HT-29 (cell line): Measurements from ENCODE around the gene B9D2. TPM values are rescaled to one million over a fixed set of nuclear protein-coding genes. Genes with fewer than 3 reads are reported as not detected.

Source experiments
- DNase-seq: peaks from one replicate; pipeline ENCODE4 v3.0.0-alpha.2; 2015; ENCODE audit warnings: low spot score
- total RNA-seq: library from RNA; depleted of rRNA; stranded (reverse); fragments of >200 nt; shearing (Covaris generic); gene quantifications from 2 replicates; pipeline ENCODE4 v1.2.3, GENCODE V29; 2014; rRNA removed

Gene B9D2
- total RNA-seq, 1 experiment from 2014 or later = 26.9 TPM

DNA sequence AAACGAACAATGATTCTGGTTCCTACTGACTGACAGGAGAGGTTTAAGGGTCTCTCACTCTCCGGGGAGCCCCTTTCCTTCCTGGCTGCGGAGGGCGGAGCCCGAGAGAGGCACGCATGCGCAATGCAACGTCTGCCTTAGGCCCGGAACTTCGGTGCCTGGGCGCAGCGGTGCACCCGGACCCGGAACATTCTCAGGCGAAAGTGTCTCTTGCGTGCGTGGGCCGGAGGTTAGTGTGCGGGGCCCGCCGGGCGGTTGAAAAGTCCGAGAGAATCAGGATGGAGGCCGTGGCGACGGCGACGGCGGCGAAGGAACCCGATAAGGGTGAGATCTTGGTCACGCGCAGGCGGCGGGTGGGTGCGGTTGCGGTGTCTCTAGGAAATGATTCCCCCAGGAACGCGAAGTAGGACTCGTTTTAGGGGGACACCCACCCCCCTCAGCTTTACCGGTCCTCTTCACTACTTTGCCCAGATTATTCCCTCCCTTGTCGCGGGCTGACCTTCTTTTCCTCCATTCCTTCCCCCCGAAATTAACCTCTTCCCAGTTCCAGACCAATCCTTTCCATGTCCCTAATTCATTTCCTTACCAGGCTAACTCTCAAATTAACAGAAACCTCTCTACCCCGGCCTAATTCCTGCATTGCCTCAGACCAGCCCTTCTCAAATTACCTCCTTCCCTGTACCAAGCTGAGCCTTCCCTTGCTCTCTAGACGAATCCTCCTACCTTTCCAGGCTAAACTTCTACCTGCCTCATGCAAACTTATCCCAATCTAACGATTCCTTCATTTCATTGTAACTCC is 53.7 kb downstream of the B9D2 start, which contains the start of gene CCDC97:
Gene CCDC97, plus strand, starts transcription at position 140 of the 799 bp plus-strand sequence. Its CDS starts 139 bp downstream, at position 279.
- peak; percentile 95 for DNase-seq

DNA sequence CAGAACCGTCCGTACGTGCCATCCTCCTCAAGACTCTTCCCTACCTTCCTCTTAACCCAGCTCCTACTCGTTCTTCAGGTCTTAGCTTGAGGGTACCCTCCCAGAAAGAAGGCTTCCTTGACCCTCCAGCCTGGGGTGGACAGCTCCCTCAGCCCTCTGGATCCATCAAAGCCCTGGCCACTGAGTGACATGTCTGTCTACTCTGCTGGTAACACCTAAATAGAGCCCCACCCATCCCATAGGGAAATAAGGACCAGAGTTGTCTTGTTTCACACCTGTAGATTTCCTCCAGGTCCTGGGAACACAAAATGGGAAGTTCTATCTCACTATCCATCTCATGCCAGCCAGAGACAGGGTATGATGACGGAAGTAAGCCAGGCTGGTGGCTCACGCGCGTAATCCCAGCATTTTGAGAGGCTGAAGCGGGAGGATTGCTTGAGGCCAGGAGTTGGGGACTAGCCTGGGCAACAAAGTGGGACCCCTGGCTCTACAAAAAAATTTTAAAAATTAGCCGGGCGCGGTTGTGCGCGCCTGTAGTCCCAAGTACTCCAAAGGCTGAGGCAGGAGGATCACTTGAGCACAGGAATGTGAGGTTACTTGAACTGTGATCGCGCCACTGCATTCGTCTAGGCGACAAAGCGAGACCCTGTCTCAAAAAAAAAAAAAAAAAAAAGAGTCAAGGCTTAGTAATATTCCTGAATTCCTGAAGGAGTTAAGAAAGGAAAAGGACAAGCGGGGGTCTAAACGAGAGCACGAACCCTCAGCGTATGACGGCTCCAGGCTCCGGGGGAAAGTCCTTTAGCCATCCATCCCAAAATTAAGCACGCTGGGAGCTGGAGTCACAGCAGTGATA is 54.5 kb downstream of the B9D2 start:
- DNase-seq = no peak

DNA sequence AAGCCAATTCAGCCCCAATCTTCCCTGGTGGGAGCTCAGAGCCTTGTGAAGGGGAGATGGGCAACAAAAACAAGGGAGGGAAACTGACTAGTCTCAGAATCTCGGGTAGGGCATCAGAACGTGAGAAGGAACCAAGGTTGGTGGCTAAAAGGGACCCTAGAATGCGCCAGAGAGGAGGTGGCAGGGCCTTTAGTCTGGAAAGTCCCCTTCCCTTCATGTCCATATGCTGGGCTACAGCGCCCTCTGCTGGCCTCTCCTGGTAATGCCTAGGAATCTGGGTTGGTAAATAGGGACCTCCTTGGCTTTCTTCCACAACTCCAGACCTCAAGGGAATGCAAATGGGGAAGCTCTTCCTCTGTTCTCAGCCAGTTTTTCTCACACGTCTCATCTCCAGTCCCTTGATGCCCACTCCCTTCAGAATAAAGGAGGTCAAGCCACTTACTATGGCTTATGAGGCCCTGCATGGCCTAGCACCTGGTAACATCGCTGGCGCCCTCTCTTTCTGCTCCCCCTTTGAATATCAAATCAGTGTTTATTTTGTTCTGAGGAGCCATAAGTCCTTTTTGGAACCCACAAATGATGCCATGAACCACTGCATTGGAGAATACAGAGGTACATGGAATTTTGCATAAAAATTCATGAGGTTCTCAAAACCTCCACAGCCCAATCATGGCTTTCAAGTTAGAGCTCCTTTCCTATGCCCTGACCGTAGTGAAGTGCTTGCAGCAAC is 55.3 kb downstream of the B9D2 start:
- DNase-seq = peak; percentile 99

DNA sequence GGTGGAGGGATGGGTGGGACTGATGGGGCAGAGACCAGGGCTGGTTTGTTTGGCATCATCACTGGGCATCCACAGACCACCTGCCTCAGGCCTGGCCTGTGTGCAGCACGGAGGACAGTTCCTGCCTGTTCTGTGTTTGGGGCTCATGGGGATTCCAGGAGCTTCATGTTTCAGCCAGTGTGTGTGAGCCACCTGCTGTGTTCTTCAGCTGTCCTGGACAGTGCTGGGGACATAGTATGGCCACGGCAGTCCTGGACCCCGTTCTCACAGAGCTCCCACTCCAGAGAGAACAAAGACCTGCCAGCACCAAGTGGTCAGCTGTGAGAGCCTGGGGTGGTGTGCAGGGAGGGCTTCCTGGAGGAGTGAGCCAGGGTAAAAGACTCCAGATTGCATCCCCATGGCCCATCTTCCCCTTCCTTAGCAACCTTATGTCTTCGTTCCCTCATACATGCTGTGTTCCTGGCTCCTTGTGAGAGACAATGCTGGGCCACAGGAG is 55.9 kb downstream of the B9D2 start:
- no peak for DNase-seq

DNA sequence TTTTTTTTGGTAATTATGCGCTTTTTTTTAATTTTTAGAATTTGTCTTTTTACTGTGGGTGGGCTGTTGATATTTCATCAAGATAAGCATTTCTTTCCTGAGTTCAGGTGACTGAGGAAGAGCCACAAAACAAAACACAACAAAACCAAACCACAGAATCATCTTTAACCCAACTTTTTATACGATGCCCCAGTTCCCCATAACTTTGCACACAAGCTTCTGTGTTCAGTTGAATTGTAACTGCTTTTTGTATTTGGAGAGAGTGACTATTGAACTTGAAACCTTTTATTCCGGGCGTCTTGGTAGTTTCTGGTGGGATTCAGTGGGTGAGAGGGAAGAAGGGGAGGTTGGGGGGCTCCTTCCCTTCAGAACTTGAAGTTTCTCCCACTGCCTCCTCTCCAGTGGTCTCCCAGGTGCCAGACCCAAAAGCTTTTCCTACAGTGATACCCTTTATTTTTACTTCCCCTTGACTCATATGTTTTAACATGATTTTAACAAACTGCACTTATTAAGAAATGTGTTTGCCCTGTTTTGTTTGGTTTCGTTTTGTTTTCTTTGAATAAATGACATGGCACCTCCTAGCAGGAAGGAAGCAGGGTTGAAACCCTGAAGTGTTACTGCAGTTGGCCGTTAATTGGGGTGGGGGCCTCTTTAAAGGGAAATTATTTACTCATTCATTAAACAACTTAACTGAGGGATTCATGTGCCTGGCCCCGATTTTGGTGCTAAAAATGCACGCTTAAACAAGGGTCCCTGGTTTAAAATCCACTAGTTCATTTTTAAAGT is 56.7 kb downstream of the B9D2 start:
- no peak for DNase-seq

DNA sequence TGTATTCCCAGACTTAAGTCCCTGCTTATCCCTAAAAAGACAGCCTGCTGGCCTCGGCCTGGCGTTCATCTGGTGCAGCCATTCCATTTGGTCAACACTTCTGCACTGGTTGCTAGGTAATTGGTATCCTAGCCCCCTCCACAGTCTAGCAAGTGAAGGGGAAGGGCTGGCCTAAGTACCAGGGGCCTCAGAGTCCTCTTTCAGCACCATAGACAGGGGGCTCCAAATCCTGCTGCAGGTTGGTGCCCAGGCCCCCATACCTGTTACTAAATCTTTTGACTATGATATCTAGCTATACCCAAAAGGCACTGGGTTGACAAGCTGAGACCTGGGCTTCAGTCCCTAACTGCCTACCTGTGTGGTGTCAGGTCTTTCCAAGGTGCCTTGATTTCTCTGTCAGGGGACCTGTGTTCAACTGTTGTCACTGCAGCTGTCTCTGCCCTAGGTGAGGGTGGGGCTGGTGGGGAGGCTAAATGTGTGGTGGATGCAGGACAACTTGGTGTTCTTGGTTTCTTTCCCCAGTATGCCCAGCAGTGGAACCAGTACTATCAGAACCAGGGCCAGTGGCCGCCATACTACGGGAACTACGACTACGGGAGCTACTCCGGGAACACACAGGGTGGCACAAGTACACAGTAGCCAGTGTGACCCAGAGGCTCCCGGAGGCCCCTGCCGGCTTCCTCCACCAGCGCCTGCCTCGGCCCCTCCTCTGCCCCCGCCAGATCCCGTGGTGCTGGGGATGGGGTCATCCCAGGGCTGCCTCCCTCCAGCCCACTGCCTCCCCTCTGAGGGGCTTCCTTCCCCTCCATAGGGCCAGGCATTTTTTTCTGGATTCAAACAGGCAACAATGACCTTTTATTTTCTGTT is 57.8 kb downstream of the B9D2 start:
- no peak for DNase-seq

DNA sequence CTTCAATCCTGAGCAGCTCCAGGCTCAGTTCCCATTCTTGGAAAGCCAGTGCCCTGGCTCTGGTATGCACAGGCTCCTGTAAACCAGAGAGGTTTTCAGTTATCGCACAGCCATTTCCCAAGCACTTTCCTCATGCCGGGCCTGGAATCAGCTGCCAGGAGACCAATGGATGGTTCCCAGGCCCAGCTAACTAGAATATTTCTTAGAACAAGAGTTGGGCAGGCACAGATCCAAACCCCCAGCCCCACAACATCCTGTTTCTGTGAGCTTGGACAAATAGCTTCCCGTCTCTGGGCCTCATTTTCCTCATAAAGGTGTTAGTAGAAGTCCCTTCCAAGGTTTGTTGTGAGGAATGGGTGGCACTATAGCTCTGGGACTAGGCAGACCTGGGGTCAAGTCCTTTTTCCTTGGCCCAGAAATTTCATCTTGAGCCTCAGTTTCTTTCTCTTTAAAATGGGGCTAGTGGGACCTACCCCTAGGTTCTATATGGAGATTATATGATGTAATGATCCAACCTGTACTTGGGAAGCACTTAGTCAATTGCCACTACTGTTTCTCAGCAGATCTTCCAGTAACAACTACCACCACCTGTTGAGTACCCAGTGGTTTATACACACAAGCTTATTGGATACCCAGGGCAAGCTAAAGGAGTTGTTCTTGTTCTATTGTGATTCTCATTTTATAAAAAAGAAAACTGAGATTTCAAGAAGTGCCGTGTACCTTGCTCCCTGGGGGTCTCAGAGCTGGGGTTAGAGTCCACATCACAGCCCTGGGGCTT is 59.1 kb downstream of the B9D2 start:
- DNase-seq = no peak

Other genes with a start within 250 kb of the B9D2 start
- not detected in 2 replicates for gene CYP2F1, start 249.7 kb downstream of the B9D2 start, total RNA-seq
- 18.2 and 31.4 TPM in 2 replicates for gene CYP2S1, start 170.9 kb downstream of the B9D2 start, total RNA-seq
- gene AXL, start 144.9 kb downstream of the B9D2 start, total RNA-seq = 1.5 and 1.7 TPM in 2 replicates
- gene HNRNPUL1, start 99.8 kb downstream of the B9D2 start, total RNA-seq = 294 and 300 TPM in 2 replicates
- gene CCDC97, start 54.0 kb downstream of the B9D2 start, total RNA-seq = 34.5 and 39.5 TPM in 2 replicates
- gene TGFB1, start 10.2 kb downstream of the B9D2 start, total RNA-seq = 2.5 and 2.6 TPM in 2 replicates
- gene TMEM91, start 12.4 kb upstream of the B9D2 start, total RNA-seq = 10.2 and 11.0 TPM in 2 replicates
- gene EXOSC5, start 33.2 kb upstream of the B9D2 start, total RNA-seq = 101 and 108 TPM in 2 replicates
- gene BCKDHA, start 33.7 kb upstream of the B9D2 start, total RNA-seq = 202 and 212 TPM in 2 replicates
- 1.2 and 2.9 TPM in 2 replicates for gene B3GNT8, start 63.2 kb upstream of the B9D2 start, total RNA-seq
- 68.8 and 77.9 TPM in 2 replicates for gene DMAC2, start 75.8 kb upstream of the B9D2 start, total RNA-seq
- gene ERICH4, start 79.0 kb upstream of the B9D2 start, total RNA-seq = not detected in 2 replicates
- not detected in 2 replicates for gene CEACAM21, start 212.0 kb upstream of the B9D2 start, total RNA-seq